CD14-positive monocyte (primary cell): Measurements from ENCODE around the gene DNAH14. TPM values are rescaled to one million over a fixed set of nuclear protein-coding genes. Genes with fewer than 3 reads are reported as not detected.

ENCODE experiments used
- DNase-seq, 3 donors: peaks; one replicate each; pipeline ENCODE4 v3.0.0-alpha.2; 2011 to 2022
- H2AFZ ChIP-seq: 2 replicates; pipeline ENCODE4 v1.6.0; 2012; ENCODE audit warnings: mild to moderate bottlenecking, low read depth, low read length, inconsistent platforms; ENCODE audit not compliant: insufficient read depth, poor library complexity, severe bottlenecking
- H3K27ac ChIP-seq, 2 donors: 1 replicate in 1 of 2; 2 replicates in 1 of 2; pipeline ENCODE4 v1.5.1; 2012 to 2013; ENCODE audit warnings: low read length in 2 of 2, control low read depth in 1 of 2, inconsistent platforms in 1 of 2, low read depth in 1 of 2, mild to moderate bottlenecking in 1 of 2
- H3K27me3 ChIP-seq, 2 donors: one replicate each; pipeline versions ENCODE4 v1.6.0 to v1.6.1; 2011 to 2013; ENCODE audit warnings: low read length in 2 of 2; ENCODE audit not compliant: control insufficient read depth in 2 of 2, insufficient read depth in 2 of 2
- H3K36me3 ChIP-seq, 2 donors: replicated peaks in 1 of 2; 1 replicate in 1 of 2; 2 replicates in 1 of 2; pipeline versions ENCODE4 v1.5.1 to v1.6.1; 2012 to 2013; ENCODE audit warnings: low read length in 2 of 2, control low read depth in 1 of 2, inconsistent platforms in 1 of 2, mild to moderate bottlenecking in 1 of 2; ENCODE audit not compliant: insufficient read depth in 2 of 2, control insufficient read depth in 1 of 2
- H3K4me1 ChIP-seq, 2 donors: 1 replicate in 1 of 2; 2 replicates in 1 of 2; pipeline versions ENCODE4 v1.5.1 to v1.6.1; 2012 to 2013; ENCODE audit warnings: low read length in 2 of 2, control low read depth in 1 of 2, inconsistent platforms in 1 of 2, mild to moderate bottlenecking in 1 of 2, moderate library complexity in 1 of 2; ENCODE audit not compliant: insufficient read depth in 2 of 2, control insufficient read depth in 1 of 2
- H3K4me2 ChIP-seq: replicated peaks from 2 replicates; pipeline ENCODE3; 2012; ENCODE audit warnings: low read length, moderate library complexity, mild to moderate bottlenecking; ENCODE audit not compliant: poor library complexity, severe bottlenecking; ENCODE audit errors: extremely low read depth
- H3K4me3 ChIP-seq, 3 experiments: fragments of 200-600 bp in 1 of 3; sonication (generic) in 1 of 3; replicated peaks in 1 of 3; 1 replicate in 2 of 3; 2 replicates in 1 of 3; pipeline ENCODE4 v1.5.1; 2011 to 2013; ENCODE audit warnings: low read length in 3 of 3, mild to moderate bottlenecking in 3 of 3, control low read depth in 2 of 3, low read depth in 2 of 3, inconsistent platforms in 1 of 3, moderate library complexity in 1 of 3
- H3K79me2 ChIP-seq: 2 replicates; pipeline ENCODE4 v1.6.0; 2012; ENCODE audit warnings: mild to moderate bottlenecking, control low read depth, inconsistent platforms, low read length, moderate library complexity; ENCODE audit not compliant: insufficient read depth
- H3K9ac ChIP-seq: 2 replicates; pipeline ENCODE4 v1.6.0; 2017; ENCODE audit warnings: low read length, mild to moderate bottlenecking; ENCODE audit not compliant: insufficient read depth, poor library complexity, severe bottlenecking
- H3K9me3 ChIP-seq, 2 donors: replicated peaks in 1 of 2; 1 replicate in 1 of 2; 2 replicates in 1 of 2; pipeline versions ENCODE4 v1.5.1 to v1.6.1; 2012 to 2013; ENCODE audit warnings: low read length in 2 of 2, control low read depth in 1 of 2; ENCODE audit not compliant: control insufficient read depth in 1 of 2, insufficient read depth in 1 of 2
- H4K20me1 ChIP-seq: 2 replicates; pipeline ENCODE4 v1.6.0; 2012; ENCODE audit warnings: mild to moderate bottlenecking, low read length, control low read depth, moderate library complexity; ENCODE audit not compliant: insufficient read depth
- H3K27ac Mint-ChIP-seq, 7 donors: one replicate each; pipeline ENCODE4 v1.8.0; 2020; ENCODE audit warnings: mild to moderate bottlenecking in 7 of 7, mixed read lengths in 7 of 7, moderate library complexity in 6 of 7, inconsistent platforms in 2 of 7
- H3K27me3 Mint-ChIP-seq, 3 donors: one replicate each; pipeline ENCODE4 v1.8.0; 2021 to 2022; ENCODE audit warnings: low read depth in 3 of 3, mild to moderate bottlenecking in 3 of 3, mixed read lengths in 3 of 3, moderate library complexity in 3 of 3, inconsistent platforms in 1 of 3
- H3K36me3 Mint-ChIP-seq, 2 donors: one replicate each; pipeline ENCODE4 v1.8.0; 2020; ENCODE audit warnings: mixed read lengths in 2 of 2, inconsistent platforms in 1 of 2, mild to moderate bottlenecking in 1 of 2
- H3K4me1 Mint-ChIP-seq: one replicate; pipeline ENCODE4 v1.8.0; 2020; ENCODE audit warnings: mild to moderate bottlenecking, mixed read lengths
- H3K4me3 Mint-ChIP-seq, 2 donors: one replicate each; pipeline ENCODE4 v1.8.0; 2020; ENCODE audit warnings: mild to moderate bottlenecking in 2 of 2, mixed read lengths in 2 of 2, moderate library complexity in 1 of 2
- H3K9me3 Mint-ChIP-seq, 7 donors: one replicate each; pipeline ENCODE4 v1.8.0; 2020 to 2022; ENCODE audit warnings: mixed read lengths in 7 of 7, mild to moderate bottlenecking in 6 of 7, moderate library complexity in 6 of 7, inconsistent platforms in 2 of 7
- WGBS: methylation state at CpG from one replicate; pipeline ENCODE4 v1.1.5; 2013; ENCODE audit warnings: missing lambda C conversion rate; ENCODE audit not compliant: insufficient coverage; 5-methylcytosine and 5-hydroxymethylcytosine counted together
- intact Hi-C, 2 donors: fragments of 100-400 bp; cut with micrococcal nuclease; formaldehyde crosslinking; loops; one replicate each; pipeline versions ENCODE4 v1.15.0 to v1.15.1; 2023
- polyA plus RNA-seq, 3 donors: library from polyadenylated mRNA; depleted of rRNA in 1 of 3; unstranded in 2 of 3; stranded (reverse) in 1 of 3; fragments of 300-500 nt in 2 of 3; fragments of >200 nt in 1 of 3; fragmentation: Illumina TruSeq in 2 of 3; gene quantifications; 1 replicate in 2 of 3; 2 replicates in 1 of 3; pipeline ENCODE4 v1.2.3, GENCODE V29; 2012 to 2021
- TF ChIP-seq, protein P1 (sequence below): fragments of 200-600 bp; IDR thresholded peaks from one replicate; pipeline ENCODE4 v1.8.0; 2022; ENCODE audit warnings: antibody characterized with exemption, mild to moderate bottlenecking

The DNAH14 gene
- polyA plus RNA-seq, 3 donors = 0.83 TPM; not detected in 2

DNA sequence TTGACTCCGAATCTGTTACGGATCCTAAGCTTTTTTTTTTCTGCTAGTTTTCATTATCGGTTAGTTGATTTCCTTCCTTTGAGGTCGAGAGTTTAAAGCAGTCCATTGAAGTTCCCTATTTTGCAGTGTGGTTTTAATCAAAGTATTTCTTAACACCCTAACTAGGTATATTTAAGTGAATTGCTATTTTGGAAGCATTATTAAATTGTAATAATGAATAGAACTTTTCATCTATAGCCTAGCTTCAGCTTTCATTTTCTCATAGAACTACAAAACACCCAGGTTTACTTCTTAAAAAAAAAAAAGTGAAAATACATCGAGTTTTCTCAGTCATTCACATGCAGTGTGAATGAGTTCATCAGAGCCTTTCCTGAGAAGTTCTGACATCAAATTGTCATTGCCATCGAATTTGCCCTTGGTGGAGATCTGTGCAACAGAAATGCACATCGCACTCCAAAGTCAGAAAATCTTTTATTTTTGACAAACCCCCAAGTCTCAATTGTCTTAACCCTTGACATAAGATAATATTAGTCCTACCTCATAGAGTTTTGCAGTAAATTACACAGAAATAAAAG lies 499.5 kb downstream of the DNAH14 start:
- Mint-ChIP-seq H3K27me3 (peaks cover 1 to 7% (median 2%) of the 10 kb centered on the region in 3 donors), H3K4me1 (peaks cover 44% of the 10 kb centered on the region), H3K4me3 (peak overlapping the region; percentile 86 to 93), H3K36me3 (no peaks in the 10 kb centered on the region), H3K27ac (peak overlapping the region; percentile 86 to 95 (median 94)), H3K9me3 (peaks cover 0 to 9% (median 6%) of the 10 kb centered on the region in 7 donors)
- Histone ChIP-seq H4K20me1 (peaks cover 28% of the 10 kb centered on the region), H3K4me1 (peaks cover 36 to 47% of the 10 kb centered on the region in 2 donors), H3K9me3 (no peaks in the 10 kb centered on the region), H3K79me2 (peaks cover 40% of the 10 kb centered on the region), H3K4me2 (peak overlapping the region; percentile 88), H3K9ac (peak overlapping the region; percentile 81), H2AFZ (peak overlapping the region; percentile 74), H3K4me3 (peak overlapping the region; percentile 61 to 87 (median 67)), H3K27ac (peak overlapping the region; percentile 82 to 83), H3K36me3 (no peaks in the 10 kb centered on the region), H3K27me3 (no peaks in the 10 kb centered on the region)
- TF ChIP-seq, protein P1, sequence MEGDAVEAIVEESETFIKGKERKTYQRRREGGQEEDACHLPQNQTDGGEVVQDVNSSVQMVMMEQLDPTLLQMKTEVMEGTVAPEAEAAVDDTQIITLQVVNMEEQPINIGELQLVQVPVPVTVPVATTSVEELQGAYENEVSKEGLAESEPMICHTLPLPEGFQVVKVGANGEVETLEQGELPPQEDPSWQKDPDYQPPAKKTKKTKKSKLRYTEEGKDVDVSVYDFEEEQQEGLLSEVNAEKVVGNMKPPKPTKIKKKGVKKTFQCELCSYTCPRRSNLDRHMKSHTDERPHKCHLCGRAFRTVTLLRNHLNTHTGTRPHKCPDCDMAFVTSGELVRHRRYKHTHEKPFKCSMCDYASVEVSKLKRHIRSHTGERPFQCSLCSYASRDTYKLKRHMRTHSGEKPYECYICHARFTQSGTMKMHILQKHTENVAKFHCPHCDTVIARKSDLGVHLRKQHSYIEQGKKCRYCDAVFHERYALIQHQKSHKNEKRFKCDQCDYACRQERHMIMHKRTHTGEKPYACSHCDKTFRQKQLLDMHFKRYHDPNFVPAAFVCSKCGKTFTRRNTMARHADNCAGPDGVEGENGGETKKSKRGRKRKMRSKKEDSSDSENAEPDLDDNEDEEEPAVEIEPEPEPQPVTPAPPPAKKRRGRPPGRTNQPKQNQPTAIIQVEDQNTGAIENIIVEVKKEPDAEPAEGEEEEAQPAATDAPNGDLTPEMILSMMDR = no peak
- DNase-seq = peak; percentile 70 to 76 (median 74)
- WGBS = no CpG with 5 or more reads among the region's 7 CpGs
- intact Hi-C loops = loop anchor here in 1 of 2 donors (2.0 to 5.0 kb wide), 3 partner anchors 22 to 573 kb away; no protein-coding TSS in a partner anchor

DNA sequence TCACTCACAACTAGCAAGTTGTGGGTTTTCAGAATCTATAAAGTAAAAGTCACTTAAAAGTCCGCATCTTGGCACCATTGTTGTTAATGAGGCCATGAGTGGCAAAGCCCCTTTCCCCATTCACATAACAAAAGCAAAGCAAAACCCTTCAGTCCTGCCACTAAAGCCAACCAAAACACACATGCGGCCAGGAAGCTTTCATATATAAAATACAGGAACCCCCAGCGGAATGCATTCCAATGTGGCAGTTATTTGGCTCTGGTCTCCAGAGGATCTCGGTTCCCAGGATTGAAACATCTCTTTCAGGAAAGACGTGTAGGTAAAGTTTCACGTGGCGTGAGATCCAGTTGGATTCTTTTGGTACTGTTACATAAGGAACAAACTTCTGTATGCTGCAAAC lies 500.8 kb downstream of the DNAH14 start:
- Histone ChIP-seq H3K4me1 (peaks cover 22 to 34% of the 10 kb centered on the region in 2 donors), H3K4me2 (no peak overlapping the region), H3K36me3 (no peaks in the 10 kb centered on the region), H3K9ac (no peak overlapping the region), H3K79me2 (peaks cover 26% of the 10 kb centered on the region), H3K27ac (no peak overlapping the region), H4K20me1 (peaks cover 15% of the 10 kb centered on the region), H3K9me3 (no peaks in the 10 kb centered on the region), H3K4me3 (no peak overlapping the region), H3K27me3 (no peaks in the 10 kb centered on the region), H2AFZ (no peak overlapping the region)
- TF ChIP-seq, protein P1 = no peak
- Mint-ChIP-seq H3K4me3 (no peak overlapping the region), H3K9me3 (peaks cover 0 to 9% (median 6%) of the 10 kb centered on the region in 7 donors), H3K36me3 (no peaks in the 10 kb centered on the region), H3K27me3 (peaks cover 1 to 4% (median 2%) of the 10 kb centered on the region in 3 donors), H3K27ac (no peak overlapping the region), H3K4me1 (peaks cover 35% of the 10 kb centered on the region)
- WGBS = 88% methylated on average over 4 of the region's 7 CpGs
- no peak for DNase-seq
- intact Hi-C loops = no loop called here
